AG09319 (cell line): ENCODE data around the gene GPA33.

Experiments used
- DNase-seq: peaks from one replicate; pipeline ENCODE4 v3.0.0-alpha.2; 2010; ENCODE audit warnings: low read depth; ENCODE audit errors: extremely low read depth
- TF ChIP-seq, protein P1 (sequence below): IDR thresholded peaks from 2 replicates; pipeline ENCODE4 v1.5.1; 2011; ENCODE audit warnings: low read depth, mild to moderate bottlenecking, inconsistent platforms, low read length, moderate library complexity

GPA33 gene

DNA sequence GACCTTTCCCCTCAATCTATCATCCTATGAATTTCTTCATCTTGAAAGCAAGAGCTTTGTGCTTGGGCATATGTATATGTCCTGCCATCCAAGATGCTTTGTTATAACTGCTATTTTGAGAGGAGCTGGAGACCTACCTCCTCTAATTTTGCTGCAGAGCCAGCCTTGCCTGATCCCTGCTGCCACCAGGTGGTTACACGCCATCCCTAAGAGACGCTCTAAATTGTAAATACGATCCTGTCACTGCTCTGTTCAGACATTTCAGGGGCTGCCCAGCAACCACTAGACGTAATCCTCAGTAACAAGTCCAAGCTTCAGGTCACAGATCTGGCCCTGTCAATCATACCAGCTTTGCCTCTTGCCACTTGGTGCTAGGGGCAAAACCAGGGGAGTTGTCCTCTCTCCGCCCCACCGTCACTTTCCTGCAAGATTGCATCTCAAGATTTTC is 32.9 kb downstream of the GPA33 start:
- DNase-seq: no peak
- TF ChIP-seq, protein P1, sequence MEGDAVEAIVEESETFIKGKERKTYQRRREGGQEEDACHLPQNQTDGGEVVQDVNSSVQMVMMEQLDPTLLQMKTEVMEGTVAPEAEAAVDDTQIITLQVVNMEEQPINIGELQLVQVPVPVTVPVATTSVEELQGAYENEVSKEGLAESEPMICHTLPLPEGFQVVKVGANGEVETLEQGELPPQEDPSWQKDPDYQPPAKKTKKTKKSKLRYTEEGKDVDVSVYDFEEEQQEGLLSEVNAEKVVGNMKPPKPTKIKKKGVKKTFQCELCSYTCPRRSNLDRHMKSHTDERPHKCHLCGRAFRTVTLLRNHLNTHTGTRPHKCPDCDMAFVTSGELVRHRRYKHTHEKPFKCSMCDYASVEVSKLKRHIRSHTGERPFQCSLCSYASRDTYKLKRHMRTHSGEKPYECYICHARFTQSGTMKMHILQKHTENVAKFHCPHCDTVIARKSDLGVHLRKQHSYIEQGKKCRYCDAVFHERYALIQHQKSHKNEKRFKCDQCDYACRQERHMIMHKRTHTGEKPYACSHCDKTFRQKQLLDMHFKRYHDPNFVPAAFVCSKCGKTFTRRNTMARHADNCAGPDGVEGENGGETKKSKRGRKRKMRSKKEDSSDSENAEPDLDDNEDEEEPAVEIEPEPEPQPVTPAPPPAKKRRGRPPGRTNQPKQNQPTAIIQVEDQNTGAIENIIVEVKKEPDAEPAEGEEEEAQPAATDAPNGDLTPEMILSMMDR: peak; percentile 12

DNA sequence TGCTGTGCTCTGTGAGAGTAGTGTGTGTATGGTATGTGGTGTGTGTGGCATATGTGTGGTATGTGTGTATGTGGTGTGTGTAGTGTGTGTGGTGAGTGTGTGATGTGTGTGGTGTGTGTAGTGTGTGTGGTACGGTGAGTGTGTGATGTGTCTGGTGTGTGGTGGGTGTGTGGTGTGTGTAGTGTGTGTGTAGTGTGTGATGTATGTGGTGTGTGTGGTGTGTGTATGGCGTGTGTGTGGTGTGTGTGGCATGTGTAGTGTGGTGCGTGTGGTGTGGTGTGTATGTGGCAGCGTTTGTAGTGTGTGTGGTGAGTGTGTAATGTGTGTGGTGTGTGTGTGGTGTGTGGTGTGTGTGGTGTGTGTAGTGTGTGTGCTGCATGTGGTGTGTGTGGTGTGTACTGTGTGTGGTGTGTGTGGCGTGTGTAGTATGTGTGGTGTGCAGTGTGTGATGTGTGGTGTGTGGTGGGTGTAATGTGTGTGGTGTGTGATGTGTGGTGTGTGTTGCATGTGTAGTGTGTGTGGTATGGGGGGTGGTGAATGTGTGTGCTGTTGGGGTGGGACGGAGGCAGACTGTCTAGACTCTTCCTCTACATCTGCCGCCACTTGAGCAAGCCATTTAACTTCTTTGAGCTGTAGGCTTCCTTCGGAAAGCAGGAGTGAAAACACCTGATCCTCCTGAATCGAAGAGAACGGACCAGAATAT is 33.5 kb downstream of the GPA33 start:
- TF ChIP-seq, protein P1: no peak
- no peak for DNase-seq

DNA sequence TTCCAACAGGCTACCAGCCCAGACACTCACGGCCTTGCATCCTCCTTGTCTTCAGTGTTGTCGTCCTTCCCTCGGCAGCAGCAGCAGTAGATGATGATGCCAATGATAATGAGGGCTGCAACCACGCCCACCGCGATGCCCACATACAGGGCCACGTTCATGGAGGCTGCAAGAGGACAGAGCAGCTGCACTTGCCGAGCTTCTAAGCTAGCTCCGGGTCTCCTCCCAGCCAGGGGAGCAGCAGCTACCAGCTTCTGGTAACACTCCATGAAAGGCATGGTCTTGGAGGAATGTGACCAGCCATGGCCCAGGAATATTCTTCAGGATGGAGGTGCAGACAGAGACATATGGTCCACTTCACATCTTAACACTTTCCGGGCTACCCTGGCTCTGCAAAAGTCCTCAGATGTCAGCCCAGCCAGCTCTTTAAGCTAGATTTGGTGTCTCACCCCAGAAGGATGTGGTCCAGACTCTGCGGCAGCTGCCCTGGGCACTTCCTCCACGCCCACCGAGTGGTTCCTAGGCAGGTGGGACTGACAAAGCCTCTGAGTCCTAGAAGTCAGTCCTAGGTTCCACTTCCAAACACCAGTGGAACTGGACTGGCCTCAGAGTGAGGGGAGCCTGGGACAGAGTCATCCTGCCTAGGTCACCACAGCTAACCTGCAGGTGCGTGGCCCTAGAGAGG is 35.1 kb downstream of the GPA33 start:
- no peak for DNase-seq
- TF ChIP-seq, protein P1: no peak

DNA sequence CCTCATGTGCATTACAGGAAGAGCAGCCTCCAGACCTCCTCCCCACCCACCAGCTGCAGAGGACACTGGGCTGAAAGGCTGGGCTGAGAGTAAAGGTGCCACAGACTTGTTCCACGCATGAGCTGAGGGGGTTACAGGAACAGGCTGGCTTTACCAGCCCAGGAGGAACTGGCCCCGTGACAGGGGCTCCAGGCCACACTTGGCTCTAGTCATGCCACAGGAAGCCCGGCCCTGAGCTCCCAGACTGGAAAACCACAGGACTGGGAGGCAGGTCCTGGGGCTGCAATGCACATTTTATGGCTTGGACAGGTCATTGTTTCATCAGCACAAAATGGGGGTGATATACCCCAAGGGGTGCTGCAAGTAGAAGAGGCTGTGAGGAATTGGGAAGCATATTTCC is 35.6 kb downstream of the GPA33 start:
- TF ChIP-seq, protein P1: no peak
- no peak for DNase-seq

DNA sequence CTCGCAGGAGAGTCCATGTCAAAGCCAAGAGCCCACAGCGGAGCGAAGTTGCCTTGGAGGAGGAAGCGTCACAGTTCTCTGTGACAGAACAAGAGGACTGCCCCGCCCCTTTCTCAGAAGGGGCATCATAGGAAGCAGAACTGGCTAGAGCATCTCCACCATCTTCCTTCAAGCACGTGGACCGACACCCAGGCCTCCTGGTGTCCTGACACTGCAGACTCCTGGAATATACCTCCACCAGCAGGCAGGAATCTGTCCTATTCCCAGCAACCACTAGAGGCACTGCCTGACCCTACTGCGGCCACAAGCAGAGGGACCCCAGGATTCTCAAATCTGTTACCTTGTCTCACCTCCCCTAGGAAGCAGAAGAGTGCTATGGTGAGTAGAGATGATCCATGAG is 37.8 kb downstream of the GPA33 start:
- TF ChIP-seq, protein P1: peak; percentile 38
- no peak for DNase-seq

DNA sequence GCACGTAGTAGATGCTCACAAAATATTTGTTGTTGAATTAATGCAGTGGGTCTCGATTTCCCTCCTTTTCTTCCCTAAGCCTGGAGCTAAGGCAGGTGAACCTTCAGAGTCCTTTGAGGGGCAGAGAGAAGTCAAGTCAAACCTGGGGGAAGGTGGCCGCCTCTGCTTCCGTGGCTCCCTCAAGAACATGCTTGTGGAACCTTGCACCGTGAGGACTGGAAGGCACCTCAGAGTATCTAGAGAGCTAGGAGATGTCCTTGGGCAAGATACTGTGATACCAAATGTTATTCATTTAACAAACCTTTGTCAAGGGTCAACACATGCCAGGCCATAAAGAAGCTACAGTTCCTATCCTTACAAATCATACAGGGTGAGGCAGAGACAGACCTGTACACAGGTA is 38.3 kb downstream of the GPA33 start:
- DNase-seq: no peak
- TF ChIP-seq, protein P1: no peak

DNA sequence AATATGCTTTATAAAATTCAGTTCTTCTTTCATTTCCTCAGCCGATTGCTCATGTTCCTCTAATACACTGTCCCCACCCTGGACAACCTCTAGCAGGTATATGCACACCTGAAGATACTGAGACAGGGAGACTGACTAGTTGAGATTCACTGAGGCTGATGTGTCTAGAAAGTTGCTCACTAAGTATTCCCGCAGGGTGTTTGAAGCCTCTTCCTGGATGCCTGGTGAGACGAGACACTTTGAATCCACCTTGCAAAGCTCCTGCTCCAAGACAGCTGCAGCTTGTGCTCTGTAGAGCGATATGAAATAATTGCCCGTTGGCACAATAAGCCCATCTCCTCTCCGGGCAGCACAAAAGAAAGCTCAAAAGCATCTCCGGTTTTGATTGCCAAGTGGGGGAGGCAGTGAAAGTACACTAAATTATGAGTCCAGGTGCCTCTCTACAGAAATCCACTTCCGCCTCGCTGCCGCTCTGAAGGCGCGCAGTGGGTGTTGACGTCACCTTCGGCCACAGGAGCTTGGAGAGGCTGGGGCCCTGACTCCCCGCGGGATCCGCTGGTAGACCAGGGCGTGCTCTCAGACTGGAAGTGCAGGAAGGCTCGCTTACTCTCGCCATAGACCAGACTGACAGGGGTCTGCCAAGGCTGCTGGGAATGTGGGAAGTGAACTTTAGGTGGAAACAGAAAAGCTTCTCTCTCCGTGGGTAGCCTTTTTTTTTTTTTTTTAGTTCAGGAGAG is 46.3 kb downstream of the GPA33 start:
- no peak for DNase-seq
- TF ChIP-seq, protein P1: no peak
